CD4-positive, alpha-beta T cell treated with Interleukin-10 for 1 hour (primary cell): ENCODE data around the gene PLA2G3.

ENCODE experiments used
- DNase-seq: peaks from one replicate; pipeline ENCODE4 v3.0.0-alpha.2; 2020

Gene PLA2G3

GRCh38 chr22:31144223-31144622, 3.9 kb upstream of the PLA2G3 start:
- DNase-seq = no peak

GRCh38 chr22:31143537-31143936, 3.2 kb upstream of the PLA2G3 start:
- no peak for DNase-seq

- no peak for DNase-seq
These were observed 2.7 kb upstream of the PLA2G3 start for GRCh38 chr22:31143038-31143437.

GRCh38 chr22:31142285-31142684, 2.0 kb upstream of the PLA2G3 start:
- DNase-seq = no peak

- DNase-seq = no peak
These were observed 1.2 kb upstream of the PLA2G3 start for GRCh38 chr22:31141551-31141950.

GRCh38 chr22:31140746-31141145, 438 bp upstream of the PLA2G3 start:
- DNase-seq = no peak

- no peak for DNase-seq
These were observed 1.2 kb downstream of the PLA2G3 start for GRCh38 chr22:31139066-31139465.

GRCh38 chr22:31138126-31138525, 2.2 kb downstream of the PLA2G3 start:
- no peak for DNase-seq

- no peak for DNase-seq
These were observed 2.6 kb downstream of the PLA2G3 start for GRCh38 chr22:31137721-31138120.

- DNase-seq = no peak
These were observed 3.6 kb downstream of the PLA2G3 start for GRCh38 chr22:31136711-31137110.

GRCh38 chr22:31136155-31136554, 4.2 kb downstream of the PLA2G3 start:
- DNase-seq = no peak

GRCh38 chr22:31135706-31136105, 4.6 kb downstream of the PLA2G3 start:
- no peak for DNase-seq

- no peak for DNase-seq
These were observed 5.6 kb downstream of the PLA2G3 start for GRCh38 chr22:31134688-31135087.

GRCh38 chr22:31133911-31134310, 6.4 kb downstream of the PLA2G3 start:
- no peak for DNase-seq

- no peak for DNase-seq
These were observed 9.4 kb downstream of the PLA2G3 start for GRCh38 chr22:31130873-31131272.

- no peak for DNase-seq
These were observed 12.2 kb downstream of the PLA2G3 start for GRCh38 chr22:31128156-31128555.

GRCh38 chr22:31127181-31127772, 13.0 kb downstream of the PLA2G3 start:
- no peak for DNase-seq

- DNase-seq = no peak
These were observed 13.5 kb downstream of the PLA2G3 start for GRCh38 chr22:31126869-31127175.

GRCh38 chr22:31126128-31126868, 14.0 kb downstream of the PLA2G3 start:
- no peak for DNase-seq

GRCh38 chr22:31125521-31126117, 14.7 kb downstream of the PLA2G3 start:
- DNase-seq = no peak

- DNase-seq = no peak
These were observed 15.4 kb downstream of the PLA2G3 start for GRCh38 chr22:31124811-31125465.

- DNase-seq = no peak
These were observed 16.0 kb downstream of the PLA2G3 start for GRCh38 chr22:31124290-31124689.

- no peak for DNase-seq
These were observed 17.1 kb downstream of the PLA2G3 start for GRCh38 chr22:31123292-31123602.
